Ovary (tissue), 9 donors: ENCODE results near the gene CCDC81. TPM values are rescaled to one million over a fixed set of nuclear protein-coding genes. Genes with fewer than 3 reads are reported as not detected.
A peak's percentile ranks its signal among the peaks of the same experiment; 100 is the strongest.

Source experiments
- DNase-seq, 5 donors: peaks; one replicate each; pipeline ENCODE4 v3.0.0-alpha.2; 2019 to 2020
- H3K27ac ChIP-seq, 2 donors: fragments of 200-600 bp; one replicate each; pipeline versions ENCODE4 v1.5.1 to v1.8.0; 2019 to 2022
- H3K27me3 ChIP-seq: fragments of 200-600 bp; one replicate; pipeline ENCODE4 v1.8.0; 2022
- H3K36me3 ChIP-seq: fragments of 200-600 bp; sonication (generic); one replicate; pipeline ENCODE4 v1.5.1; 2019
- H3K4me1 ChIP-seq: one replicate; pipeline ENCODE4 v1.8.1; 2013; ENCODE audit warnings: mild to moderate bottlenecking, moderate library complexity; ENCODE audit not compliant: insufficient read depth
- H3K4me3 ChIP-seq: fragments of 200-600 bp; sonication (generic); one replicate; pipeline ENCODE4 v1.5.1; 2017
- H3K9me3 ChIP-seq, 2 donors: fragments of 200-600 bp in 1 of 2; sonication (generic) in 1 of 2; one replicate each; pipeline versions ENCODE4 v1.5.1 to v1.8.1; 2013 to 2019; ENCODE audit warnings: mild to moderate bottlenecking in 1 of 2, moderate library complexity in 1 of 2
- CTCF ChIP-seq, 3 donors: fragments of 450-650 bp in 2 of 3; fragments of 200-600 bp in 1 of 3; IDR thresholded peaks; one replicate each; pipeline versions ENCODE4 v1.5.1 to v1.8.0; 2016 to 2022; ENCODE audit warnings: antibody characterized with exemption in 3 of 3, mild to moderate bottlenecking in 1 of 3
- EP300 ChIP-seq: sonication (generic); formaldehyde crosslinking; IDR thresholded peaks from one replicate; pipeline ENCODE4 v1.6.1; 2017; ENCODE audit warnings: antibody characterized with exemption
- POLR2A ChIP-seq: fragments of 450-650 bp; IDR thresholded peaks from one replicate; pipeline ENCODE4 v1.6.1; 2017; ENCODE audit warnings: antibody characterized with exemption, mild to moderate bottlenecking, moderate library complexity
- WGBS, 3 donors: extraction: QIAGEN DNeasy Blood & Tissue Kit in 1 of 3; methylation state at CpG; one replicate each; pipeline versions ENCODE4 v1.1.5 to v1.1.7; 2013 to 2017; 5-methylcytosine and 5-hydroxymethylcytosine counted together
- intact Hi-C, 4 donors: fragments of 100-400 bp; cut with DNase I; formaldehyde crosslinking; loops; one replicate each; pipeline versions ENCODE4 v1.11.0 to v1.15.1; 2022 to 2023
- polyA plus RNA-seq, 2 donors: library from polyadenylated mRNA; stranded (reverse); fragments of 200-250 nt in 1 of 2; fragments of 350-450 nt in 1 of 2; fragmentation: Illumina TruSeq in 1 of 2; extraction: RNeasy Lipid Tissue Mini Kit (QIAGEN cat#74804) in 1 of 2; gene quantifications; one replicate each; pipeline ENCODE4 v1.2.3, GENCODE V29; 2013 to 2014
- total RNA-seq, 7 donors: library from RNA; depleted of rRNA in 2 of 7; stranded (reverse); fragments of >200 nt in 2 of 7; fragmentation: NEBNext Ultra II Directional in 3 of 7; extraction: Animal tissue kit (Norgen Biotek cat#: 25700) in 3 of 7; gene quantifications; one replicate each; pipeline versions ENCODE4 v1.1.0 to v1.2.4, GENCODE V29; 2016 to 2023
- donor health status: DM: no; HTN: no; CAD: no; lungs with moderate emphysema.
- donor health status: DM: no; HTN: no; CAD: no.
- donor health status: Bipolar disorder and iron deficiency.
- donor health status: DM: yes; HTN: yes; CAD: no.
- donor health status: DM: no; HTN: no; CAD: no.
- donor health status: DM: yes; HTN: yes; CAD: no.

Gene CCDC81
- total and polyA plus RNA-seq, 9 donors = 0.36 to 9.5 (median 1.9) TPM

GRCh38 chr11:86460461-86461385 lies 86.0 kb downstream of the CCDC81 start:
- TF ChIP-seq POLR2A (no peak), EP300 (no peak), CTCF (IDR thresholded peaks at IDR 0.05) (no peak)
- no peaks in the 10 kb centered on the region for H3K36me3 ChIP-seq
- H3K4me1 ChIP-seq = peaks cover 13% of the 10 kb centered on the region
- no peak overlapping the region for H3K4me3 ChIP-seq
- H3K27ac ChIP-seq = peak overlapping the region in 1 of 2 donors; percentile 9
- H3K9me3 ChIP-seq = no peaks in the 10 kb centered on the region
- no peak for DNase-seq
- intact Hi-C loops = no loop called here
- no peaks in the 10 kb centered on the region for H3K27me3 ChIP-seq
- 46 to 51% (median 49%) methylated on average over 9 of the region's 9 CpGs for WGBS, 3 donors

- Histone ChIP-seq H3K27me3 (no peaks in the 10 kb centered on the region), H3K27ac (no peak overlapping the region), H3K4me3 (no peak overlapping the region), H3K4me1 (peaks cover 10% of the 10 kb centered on the region), H3K9me3 (no peaks in the 10 kb centered on the region), H3K36me3 (no peaks in the 10 kb centered on the region)
- intact Hi-C loops = no loop called here
- no peak for DNase-seq
- TF ChIP-seq POLR2A (no peak), CTCF (IDR thresholded peaks at IDR 0.05) (no peak), EP300 (no peak)
- WGBS, 3 donors = 95 to 100% (median 97%) methylated on average over 1 of the region's 1 CpG
These were observed 87.2 kb downstream of the CCDC81 start for GRCh38 chr11:86461892-86462291.

GRCh38 chr11:86463120-86463519 lies 88.4 kb downstream of the CCDC81 start:
- no peaks in the 10 kb centered on the region for H3K27me3 ChIP-seq
- H3K4me3 ChIP-seq = no peak overlapping the region
- DNase-seq = no peak
- H3K36me3 ChIP-seq = no peaks in the 10 kb centered on the region
- intact Hi-C loops = no loop called here
- TF ChIP-seq CTCF (IDR thresholded peaks at IDR 0.05) (no peak), EP300 (no peak), POLR2A (no peak)
- no peak overlapping the region for H3K27ac ChIP-seq
- peaks cover 10% of the 10 kb centered on the region for H3K4me1 ChIP-seq
- WGBS, 3 donors = 80 to 91% (median 81%) methylated on average over 7 of the region's 7 CpGs
- H3K9me3 ChIP-seq = no peaks in the 10 kb centered on the region

- no peaks in the 10 kb centered on the region for H3K36me3 ChIP-seq
- no peak overlapping the region for H3K27ac ChIP-seq
- WGBS, 3 donors = 92 to 96% (median 96%) methylated on average over 5 of the region's 5 CpGs
- peaks cover 10% of the 10 kb centered on the region for H3K4me1 ChIP-seq
- no peak for DNase-seq
- H3K27me3 ChIP-seq = no peaks in the 10 kb centered on the region
- H3K4me3 ChIP-seq = no peak overlapping the region
- TF ChIP-seq CTCF (IDR thresholded peaks at IDR 0.05) (no peak), EP300 (no peak), POLR2A (no peak)
- intact Hi-C loops = no loop called here
- no peaks in the 10 kb centered on the region for H3K9me3 ChIP-seq
These were observed 89.3 kb downstream of the CCDC81 start for GRCh38 chr11:86463955-86464354.
